Femur (tissue), 1 donor: ENCODE data around the gene SUMO2.
"Not testable (repeated sequence)": the region's sequence is repeated elsewhere in the genome, so short reads cannot be mapped to it uniquely, and the experiment has no call there.

Source experiments
- DNase-seq: peaks from one replicate; pipeline ENCODE4 v3.0.0-alpha.2; 2017

The SUMO2 gene

DNA sequence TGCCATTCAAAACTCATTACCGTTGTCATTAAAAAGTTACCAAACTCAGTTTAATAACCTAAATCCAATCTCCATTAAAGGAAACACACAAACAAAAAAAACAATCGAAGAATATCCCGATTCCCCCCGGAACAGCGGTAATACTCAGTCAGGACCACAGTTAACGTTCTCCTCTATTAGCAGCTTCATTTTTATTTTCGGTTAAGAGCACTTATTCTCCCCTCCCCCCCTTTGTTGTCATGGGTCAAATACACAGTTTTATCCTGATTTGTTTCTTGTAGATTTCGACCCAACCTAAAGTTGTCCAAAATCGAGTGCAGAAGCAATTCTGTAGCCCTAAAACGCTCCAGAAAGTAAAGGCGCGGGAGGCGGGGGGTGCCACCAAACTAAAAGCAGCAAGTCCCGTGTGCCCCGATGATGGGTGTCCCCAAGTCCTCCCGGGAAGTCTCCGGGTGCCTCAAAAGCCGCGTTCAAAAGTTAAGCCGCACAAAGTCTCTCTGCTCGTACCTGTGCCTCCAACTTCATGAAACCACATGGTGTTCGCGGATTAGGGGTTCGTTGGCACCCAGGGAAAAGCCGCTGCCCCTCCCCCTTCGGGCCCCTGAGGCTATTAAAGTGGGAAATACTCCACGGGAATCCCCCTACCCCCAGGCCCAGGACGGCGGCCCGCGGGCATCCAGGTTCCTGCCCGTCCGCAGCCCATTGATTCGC lies 996 bp downstream of the SUMO2 start:
- DNase-seq: peak; percentile 51

DNA sequence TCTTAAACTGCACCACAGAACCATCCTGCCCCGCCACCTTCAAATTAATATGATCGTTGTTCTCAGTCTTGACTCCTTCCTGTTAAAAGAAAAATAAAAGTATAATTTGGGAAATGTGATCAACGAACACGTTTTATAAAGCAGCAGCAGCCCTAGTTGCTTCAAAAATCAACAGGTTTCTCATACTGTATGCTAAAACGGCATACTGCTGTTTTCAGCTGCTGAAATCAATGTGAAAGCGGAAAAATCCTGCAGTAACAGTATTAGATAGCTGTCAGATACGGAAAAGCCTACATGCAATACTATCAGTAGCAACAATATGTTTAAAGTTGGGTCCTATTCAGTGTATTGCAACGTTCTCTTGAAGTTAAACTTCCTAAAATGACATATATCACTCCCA lies 1.6 kb downstream of the SUMO2 start:
- DNase-seq: no peak

DNA sequence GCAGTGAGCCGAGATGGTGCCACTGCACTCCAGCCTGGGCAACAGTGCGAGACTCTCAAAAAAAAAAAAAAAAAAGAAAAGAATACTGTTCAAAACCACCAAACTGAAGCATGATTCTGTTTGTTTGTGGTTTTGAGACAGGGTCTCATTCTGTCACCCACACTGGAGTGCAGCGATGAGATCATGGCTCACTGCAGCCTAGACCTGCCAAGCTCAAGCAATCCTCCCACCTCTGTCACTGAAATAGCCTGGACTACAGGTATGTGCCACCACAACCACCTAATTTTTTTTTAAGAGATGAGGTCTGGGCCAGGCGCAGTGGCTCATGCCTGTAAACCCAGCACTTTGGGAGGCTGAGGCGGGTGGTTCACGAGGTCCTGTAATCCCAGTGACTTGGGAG lies 4.3 kb downstream of the SUMO2 start:
- DNase-seq: no peak

DNA sequence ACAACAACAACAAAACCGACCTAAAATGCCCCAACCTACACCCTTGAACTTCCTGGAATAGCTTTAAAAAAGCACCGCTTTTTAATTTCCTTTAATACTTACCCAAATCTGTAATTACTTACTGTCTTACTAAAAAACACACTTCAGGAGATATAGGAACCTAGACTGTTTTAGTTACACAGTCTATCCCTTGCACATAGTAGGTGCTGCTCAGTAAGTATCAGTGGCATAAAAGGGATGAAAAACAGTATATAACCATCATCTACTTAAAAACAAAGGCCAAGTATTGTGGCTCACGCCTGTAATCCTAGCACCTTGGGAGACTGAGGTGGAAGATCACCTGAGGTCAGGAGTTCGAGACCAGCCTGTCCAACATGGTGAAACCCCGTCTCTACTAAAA lies 6.1 kb downstream of the SUMO2 start:
- no peak for DNase-seq

DNA sequence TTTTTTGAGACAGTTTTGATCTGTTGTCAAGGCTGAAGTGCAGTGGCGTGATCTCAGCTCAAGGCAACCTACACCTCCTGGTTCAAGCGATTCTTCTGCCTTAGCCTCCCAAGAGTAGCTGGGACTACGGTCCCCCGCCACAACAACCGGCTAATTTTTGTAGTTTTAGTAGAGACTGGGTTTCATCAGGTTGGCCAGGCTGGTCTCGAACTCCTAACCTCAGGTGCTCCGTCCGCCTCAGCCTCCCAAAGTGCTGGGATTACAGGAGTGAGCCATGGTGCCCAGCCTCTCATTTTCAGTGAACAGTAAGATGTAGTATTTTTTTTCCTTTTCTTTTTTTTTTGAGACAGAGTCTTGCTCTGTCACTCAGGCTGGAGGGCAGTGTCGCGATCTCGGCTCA lies 7.8 kb downstream of the SUMO2 start:
- no peak for DNase-seq

DNA sequence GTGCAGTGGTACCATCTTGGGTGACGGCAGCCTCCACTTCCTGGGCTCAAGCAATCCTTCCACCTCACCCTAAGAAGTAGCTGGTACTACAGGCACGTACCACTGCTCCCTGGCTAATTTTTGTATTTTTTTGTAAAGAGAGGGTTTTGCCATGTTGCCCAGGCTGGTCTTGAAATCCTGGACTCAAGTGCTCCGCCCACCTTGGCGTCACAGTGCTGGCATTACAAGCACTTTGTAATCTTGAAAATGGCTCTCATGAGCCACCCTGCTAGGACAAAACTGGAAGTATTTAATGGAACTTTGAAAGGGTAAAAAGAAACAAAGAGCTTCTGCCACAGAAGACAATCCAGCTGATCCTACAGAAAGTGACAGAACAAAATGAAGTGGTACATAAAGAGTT lies 9.2 kb downstream of the SUMO2 start:
- no peak for DNase-seq

DNA sequence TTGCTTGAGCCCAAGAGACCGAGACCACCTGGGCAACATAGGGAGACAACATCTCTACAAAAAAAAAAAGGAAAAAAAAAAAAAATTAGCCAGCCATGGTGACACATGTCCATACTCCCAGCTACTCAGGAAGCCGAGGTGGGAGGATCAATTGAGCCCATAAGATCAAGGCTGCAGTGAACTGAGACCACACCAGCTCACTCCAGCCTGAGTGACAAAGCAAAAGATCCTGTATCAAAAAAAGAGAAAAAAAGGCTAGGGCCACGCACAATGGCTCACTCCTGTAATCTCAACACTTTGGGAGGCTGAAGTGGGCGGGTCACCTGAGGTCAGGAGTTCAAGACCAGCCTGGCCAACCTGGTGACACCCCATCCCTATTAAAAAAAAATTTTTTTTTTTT lies 13.8 kb downstream of the SUMO2 start:
- no peak for DNase-seq

DNA sequence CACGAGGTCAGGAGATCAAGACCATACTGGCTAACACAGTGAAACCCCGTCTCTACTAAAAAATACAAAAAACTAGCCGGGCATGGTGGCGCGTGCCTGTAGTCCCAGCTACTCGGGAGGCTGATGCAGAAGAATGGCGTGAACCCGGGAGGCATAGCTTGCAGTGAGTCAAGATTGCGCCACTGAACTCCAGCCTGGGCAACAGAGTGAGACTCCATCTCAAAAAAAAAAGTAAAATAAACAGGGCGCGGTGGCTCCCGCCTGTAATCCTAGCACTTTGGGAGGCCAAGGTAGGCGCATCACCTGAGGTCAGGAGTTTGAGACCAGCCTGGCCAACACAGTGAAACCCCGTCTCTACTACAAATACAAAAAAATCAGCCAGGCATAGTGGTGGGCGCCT lies 18.2 kb downstream of the SUMO2 start:
- not testable (repeated sequence) for DNase-seq

DNA sequence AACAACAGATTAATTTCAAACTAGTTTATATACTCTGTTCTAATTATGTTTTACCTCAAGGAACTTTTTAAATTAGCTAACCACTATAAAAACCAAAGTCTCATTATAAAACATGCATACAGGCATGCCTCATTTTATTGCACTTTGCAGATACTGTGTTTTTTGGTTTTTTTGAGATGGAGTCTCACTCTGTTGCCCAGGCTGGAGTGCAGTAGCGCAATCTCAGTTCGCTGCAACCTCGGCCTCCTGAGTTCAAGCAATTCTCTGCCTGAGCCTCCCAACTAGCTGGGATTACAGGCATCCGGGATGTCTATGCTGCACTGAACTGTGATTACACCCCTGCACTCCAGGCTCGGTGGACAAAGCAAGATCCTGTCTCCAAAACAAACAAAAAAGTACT lies 19.7 kb downstream of the SUMO2 start:
- DNase-seq: no peak

DNA sequence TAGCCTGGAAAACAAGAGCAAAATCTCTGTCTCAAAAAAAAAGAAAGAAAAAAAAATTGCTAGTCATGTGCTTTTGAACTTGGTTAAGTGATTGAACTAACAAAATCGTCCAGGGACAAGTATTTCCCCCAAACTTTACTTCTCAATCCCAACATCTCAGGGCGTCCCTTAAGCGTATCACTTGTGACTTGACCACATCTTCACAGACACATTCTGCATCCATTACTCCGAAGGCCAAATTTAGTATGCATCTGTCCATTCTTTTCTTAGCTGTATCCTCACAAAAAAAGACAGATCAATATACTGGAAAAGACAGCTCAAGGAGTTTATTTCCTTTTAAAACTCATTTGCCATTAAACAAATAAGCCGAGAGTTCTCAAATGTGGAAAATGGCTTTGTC lies 22.5 kb downstream of the SUMO2 start:
- DNase-seq: no peak

DNA sequence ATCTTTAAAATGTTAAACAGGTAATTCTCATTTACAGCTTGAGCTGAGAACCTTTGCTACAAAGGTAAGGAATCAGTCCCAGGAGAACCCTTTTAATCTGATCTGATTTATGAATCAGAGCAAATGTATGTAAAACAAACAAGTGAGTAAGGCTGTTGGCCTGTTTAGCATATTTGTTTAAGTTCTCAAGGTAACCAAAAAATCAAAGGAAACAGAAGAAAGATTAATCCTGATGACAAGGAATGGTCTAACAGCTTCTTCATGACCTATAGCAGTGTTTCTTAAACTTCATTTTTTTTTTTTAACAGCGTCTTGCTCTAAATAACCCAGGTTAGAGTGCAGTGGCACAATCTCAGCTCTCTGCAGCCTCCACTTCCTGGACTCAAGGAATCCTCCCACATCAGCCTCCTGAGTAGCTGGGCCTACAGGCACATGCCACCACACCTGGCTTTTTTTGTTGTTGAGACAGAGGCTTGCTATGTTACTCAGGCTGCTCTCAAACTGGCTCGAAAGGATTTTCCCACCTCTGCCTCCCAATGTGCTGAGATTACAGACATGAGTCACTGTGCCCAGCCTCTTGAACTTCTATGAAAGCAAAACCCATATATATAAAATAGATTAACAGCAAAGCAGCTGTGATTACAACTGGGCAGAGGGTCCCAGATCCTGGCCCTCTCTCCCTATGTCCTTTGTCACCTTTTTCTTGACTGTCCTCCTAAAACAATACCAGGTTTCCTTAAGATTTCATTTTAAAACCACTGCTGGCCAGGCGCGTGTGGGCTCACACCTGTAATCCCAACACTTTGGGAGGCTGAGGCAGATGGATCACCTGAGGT lies 23.3 kb downstream of the SUMO2 start:
- no peak for DNase-seq

DNA sequence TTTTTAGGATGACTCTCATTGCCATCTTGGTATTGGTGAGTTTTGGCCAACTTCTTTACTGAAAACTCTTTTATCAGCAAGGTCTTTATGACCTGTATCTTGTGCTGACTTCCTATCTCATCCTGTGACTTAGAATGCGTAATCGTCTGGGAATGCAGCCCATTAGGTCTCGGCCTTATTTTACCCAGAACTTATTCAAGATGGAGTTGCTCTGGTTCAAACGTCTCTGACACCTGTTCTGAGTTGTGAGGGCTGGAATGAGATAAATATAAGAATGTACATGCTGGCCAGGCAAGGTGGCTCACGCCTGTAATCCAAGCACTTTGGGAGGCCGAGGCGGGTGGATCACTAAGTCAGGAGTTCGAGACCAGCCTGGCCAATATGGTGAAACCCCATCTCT lies 24.3 kb downstream of the SUMO2 start:
- DNase-seq: not testable (repeated sequence)

DNA sequence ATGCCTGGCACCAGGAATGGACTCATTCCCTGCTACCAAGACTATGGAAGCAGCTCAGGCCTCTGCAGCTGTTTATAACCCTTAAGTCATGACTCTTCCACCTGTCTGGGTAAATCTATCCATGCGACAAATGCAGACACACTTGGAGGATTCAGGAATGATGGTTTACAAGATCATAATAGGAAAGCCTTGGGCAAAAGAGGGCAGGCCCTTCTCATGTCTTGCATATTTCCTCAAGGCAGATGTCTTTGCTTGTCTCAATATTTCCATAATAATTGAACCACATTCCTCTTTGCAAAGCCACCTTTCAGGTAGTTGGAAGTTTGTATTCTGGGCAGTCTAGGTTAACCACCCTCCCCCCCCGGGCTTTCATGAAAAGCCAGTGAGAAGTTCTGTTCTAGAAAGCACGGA lies 27.6 kb downstream of the SUMO2 start:
- DNase-seq: no peak

DNA sequence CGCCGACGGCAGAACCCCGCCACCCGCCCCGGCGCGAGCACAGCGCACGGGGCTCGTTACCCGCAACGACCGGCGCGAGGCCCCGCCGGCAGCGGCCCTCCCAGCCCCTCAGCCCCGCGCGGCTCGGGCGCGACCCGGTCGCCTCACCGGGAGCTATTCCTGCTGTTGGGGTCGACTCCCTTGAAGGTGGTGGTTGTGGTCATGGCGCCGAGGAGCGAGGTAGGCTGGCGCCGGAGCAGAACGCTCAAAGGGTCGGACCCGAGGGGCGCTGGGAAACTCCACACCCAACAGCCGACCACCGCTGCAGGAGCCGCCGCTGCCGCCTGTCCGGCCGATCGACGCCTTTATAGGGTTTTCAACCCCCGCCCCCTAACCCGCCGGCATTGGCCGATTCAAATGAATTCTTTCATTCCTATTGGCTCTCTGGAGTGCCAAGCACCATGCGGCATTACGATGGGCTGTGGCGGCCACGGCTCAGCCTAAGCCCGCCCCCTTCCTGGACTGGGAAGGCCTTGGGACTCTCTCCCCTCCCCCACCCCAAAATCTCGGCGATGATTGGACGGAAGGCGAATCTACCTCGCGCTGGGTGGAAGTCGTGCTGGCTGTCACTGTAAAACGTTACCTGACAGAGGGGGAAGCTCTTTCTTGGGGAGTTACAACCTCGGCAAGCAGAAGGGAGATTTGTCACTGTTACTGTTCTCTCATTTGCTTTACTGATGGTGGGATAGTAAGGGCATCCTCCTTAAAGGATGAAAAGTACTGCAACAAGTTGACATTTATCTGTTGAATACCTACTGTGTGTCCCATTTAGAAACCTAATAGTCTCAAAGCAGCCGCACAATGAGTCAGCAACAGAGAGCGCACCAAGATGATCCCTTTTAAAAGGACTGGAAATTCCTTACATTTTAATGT lies 28.3 kb downstream of the SUMO2 start, which contains the start of gene JPT1:
JPT1 (minus strand) TSS at position 318 of the 912 bp plus-strand sequence; CDS start at position 203, 115 bp downstream.
- peak; percentile 99 for DNase-seq

DNA sequence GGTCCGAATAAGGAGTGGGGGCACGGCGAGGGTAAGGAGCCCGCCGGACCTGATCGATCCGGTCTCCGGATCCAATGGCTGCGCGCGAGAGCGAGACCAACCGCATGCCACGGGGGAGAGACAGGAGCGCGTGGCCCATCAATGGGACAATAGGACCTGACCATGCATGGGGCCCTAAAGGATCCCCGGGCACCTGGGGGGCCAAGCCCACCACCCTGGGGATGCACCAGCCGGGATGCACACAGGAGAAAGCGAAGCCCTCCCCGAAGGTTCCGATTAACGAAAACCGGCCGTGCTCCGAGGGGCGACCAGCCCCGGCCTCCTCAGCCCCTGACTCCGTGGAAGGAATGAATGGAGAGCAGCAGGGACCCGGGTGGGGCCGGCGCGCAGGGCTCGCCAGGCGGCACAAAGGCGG lies 29.0 kb downstream of the SUMO2 start:
- no peak for DNase-seq

DNA sequence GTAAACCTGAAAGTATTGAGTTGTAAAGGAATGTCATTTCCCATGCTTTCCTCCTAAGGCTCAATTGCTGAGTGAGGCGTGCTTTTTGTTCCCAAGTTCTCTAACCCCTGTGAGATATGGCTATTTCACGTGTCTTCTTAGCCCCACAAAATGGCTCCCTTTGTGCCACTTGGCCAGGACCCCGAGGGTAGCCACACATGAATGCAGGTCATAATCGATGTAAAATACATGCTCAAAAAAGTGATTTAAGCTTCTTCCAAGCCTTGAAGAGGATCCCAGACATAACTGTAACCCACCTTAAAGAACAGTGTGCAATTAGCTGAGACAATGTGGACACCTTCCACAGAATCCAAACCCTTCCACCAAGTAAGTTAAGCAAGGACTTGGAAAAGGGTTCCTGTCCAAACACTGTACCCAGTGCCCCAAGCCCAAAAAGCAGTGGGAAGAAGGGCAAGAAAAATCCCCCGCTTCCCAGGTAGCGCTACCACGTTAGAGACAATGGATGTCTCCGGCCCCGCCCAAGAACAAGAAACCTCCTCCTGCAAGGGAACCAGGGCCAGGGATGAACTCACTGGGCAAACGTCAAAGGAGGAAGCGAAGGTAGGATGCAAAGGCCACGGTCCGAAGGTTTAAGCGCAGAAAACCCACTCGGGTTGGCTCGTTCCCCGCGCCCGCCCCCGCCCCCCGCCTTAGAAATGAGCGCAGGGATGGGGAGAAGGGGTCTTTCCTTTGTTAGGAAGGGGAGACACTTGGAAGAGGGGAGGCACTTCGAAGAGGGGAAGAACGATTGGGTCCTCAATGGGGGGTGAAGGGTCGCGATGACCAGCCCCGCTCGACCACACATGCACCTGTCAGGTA lies 29.6 kb downstream of the SUMO2 start:
- peak; percentile 47 for DNase-seq

DNA sequence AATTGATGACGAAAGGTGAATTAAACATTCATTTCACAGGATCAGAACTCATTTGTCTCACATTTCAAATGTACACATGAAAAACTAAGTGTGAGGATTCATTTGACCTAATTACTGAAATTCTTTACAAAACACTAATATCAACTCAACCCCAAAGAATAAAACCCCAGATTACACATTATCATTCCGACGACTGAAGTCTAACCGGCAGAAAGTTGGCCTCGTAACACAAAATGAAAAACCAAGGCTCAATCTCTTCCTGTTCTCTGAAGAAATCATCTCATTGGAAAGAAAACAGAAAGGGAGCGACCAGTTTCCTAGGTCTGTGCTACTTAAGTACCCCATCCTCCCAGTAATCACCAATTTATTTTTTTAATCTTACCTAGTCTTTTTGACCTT lies 30.2 kb downstream of the SUMO2 start:
- no peak for DNase-seq

DNA sequence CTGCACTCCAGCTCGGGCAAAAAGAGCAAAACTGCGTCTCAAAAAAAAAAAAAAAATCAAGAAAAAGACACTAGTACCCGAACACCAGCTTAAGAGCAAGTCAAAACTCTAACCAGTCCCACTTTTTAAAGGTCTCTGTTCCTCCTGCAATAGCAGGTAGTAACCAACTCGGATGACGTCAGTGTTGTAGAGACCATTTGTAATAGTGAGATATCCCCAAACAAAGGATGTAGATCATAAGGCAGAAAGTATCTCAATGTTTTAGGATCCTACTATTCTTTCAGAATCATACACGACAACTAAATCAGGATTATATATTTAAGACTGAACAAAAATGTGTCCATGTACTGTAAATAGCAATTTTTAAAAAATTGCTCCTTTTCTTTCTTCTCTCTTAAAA lies 30.8 kb downstream of the SUMO2 start:
- no peak for DNase-seq

DNA sequence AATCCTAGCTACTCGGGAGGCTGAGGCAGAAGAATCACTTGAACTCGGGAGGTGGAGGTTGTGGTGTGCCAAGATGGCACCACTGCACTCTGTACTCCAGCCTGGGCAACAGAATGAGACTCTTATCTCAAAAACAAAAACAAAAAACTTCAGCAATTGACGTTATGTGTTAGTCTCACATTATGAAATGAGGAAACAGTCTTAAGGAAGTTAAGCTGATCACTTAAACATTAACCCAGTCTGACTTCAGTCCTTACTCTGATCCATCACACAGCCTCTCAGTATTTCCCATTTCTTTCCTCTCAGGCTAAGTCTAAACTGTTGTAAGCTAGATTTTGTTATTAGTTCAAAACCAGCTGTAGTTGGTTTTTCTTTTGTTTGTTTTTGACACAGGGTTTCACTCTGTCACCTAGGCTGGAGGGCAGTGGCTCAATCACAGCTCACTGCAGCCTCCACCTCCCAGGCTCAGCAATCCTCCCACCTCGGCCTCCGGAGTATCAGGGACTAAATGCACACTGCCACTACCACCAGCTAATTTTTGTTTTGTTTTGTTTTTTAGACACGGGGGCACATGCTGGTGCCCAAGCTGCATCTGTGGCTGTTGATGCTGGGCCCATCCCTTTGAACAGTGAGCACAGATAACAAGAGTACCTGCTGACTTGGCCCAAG lies 34.7 kb downstream of the SUMO2 start:
- no peak for DNase-seq

DNA sequence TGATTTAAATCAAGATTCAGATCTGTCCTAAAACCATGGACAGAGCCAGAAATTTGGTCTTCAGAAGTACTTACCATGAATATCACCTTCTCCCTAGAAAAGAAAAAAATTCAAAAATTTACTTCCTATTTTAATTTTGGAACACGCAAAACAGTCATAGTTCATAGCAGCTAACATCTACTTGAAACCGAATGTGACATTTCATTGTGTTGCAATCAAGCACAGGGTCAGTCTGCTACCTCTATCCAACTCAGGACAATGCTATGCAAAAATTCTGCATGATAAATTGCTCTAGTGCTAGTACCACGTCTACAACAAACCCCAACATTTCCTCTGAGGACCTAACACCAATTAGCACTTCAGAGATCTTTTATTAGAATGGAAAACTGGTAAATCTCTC lies 36.2 kb downstream of the SUMO2 start:
- no peak for DNase-seq

DNA sequence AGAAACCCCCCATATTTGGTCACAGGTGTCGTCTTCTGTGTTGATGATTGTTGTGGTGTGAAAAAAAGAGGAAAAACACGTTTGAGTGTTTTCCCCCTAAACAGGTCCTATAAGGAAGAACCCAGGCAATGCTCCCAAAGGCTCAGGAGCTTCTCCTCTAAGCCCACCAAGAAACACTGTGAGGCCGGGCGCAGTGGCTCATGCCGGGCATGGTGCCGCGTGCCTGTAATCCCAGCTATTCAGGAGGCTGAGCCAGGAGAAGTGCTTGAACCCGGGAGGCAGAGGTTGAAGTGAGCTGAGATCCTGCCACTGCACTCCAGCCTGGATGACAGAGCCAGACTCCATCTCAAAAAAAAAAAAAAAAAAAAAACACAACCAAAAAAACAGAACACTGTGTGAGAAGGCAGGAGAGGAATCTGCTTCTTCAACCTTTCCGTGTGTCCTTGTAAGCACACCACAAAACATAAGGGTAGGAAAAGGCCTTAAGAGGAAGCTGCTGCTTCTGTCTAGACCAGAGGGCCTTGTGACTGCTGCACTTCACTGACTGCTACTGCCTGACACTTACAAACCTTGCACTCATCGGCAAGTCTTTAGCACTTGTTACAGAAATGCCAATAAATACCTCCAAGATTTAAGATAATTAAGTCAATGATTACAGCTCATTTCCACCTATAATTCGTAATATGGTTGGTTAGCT lies 37.8 kb downstream of the SUMO2 start:
- no peak for DNase-seq
